KMS-11 (cell line): ENCODE data around the gene AICDA.
"Not testable (repeated sequence)": the region's sequence is repeated elsewhere in the genome, so short reads cannot be mapped to it uniquely, and the experiment has no call there.

Experiments used
- H2AFZ ChIP-seq: fragments of 200-600 bp; sonication (generic); 2 replicates; pipeline ENCODE4 v1.6.1; 2016; ENCODE audit warnings: antibody characterized with exemption, mixed run types, low read depth
- H3K27ac ChIP-seq: fragments of 200-600 bp; sonication (generic); 2 replicates; pipeline ENCODE4 v1.6.1; 2016; ENCODE audit warnings: mild to moderate bottlenecking, mixed run types
- H3K27me3 ChIP-seq: fragments of 200-600 bp; sonication (generic); 2 replicates; pipeline ENCODE4 v1.6.1; 2017; ENCODE audit warnings: mild to moderate bottlenecking, low read depth, mixed run types, moderate library complexity; ENCODE audit not compliant: insufficient read depth
- H3K36me3 ChIP-seq: fragments of 200-600 bp; sonication (generic); 2 replicates; pipeline ENCODE4 v1.6.1; 2017; ENCODE audit warnings: mild to moderate bottlenecking, mixed run types; ENCODE audit not compliant: insufficient read depth
- H3K4me1 ChIP-seq: fragments of 200-600 bp; sonication (generic); 2 replicates; pipeline ENCODE4 v1.6.1; 2016; ENCODE audit warnings: mild to moderate bottlenecking, low read depth, mixed run types; ENCODE audit not compliant: poor library complexity, severe bottlenecking
- H3K4me2 ChIP-seq: fragments of 200-600 bp; sonication (generic); 2 replicates; pipeline ENCODE4 v1.7.0; 2016; ENCODE audit warnings: mild to moderate bottlenecking, mixed run types
- H3K4me3 ChIP-seq: fragments of 200-600 bp; sonication (generic); IDR thresholded peaks from 2 replicates; pipeline ENCODE4 v1.6.1; 2017; ENCODE audit warnings: low read depth, low read length, mixed read lengths; ENCODE audit not compliant: insufficient read depth
- H3K79me2 ChIP-seq: fragments of 200-600 bp; sonication (generic); 2 replicates; pipeline ENCODE4 v1.6.1; 2016; ENCODE audit warnings: low read depth, mixed run types; ENCODE audit not compliant: insufficient read depth
- H3K9ac ChIP-seq: fragments of 200-600 bp; sonication (generic); 2 replicates; pipeline ENCODE4 v1.6.1; 2016; ENCODE audit warnings: mild to moderate bottlenecking, mixed run types
- H4K20me1 ChIP-seq: fragments of 200-600 bp; sonication (generic); 2 replicates; pipeline ENCODE4 v1.6.1; 2016; ENCODE audit warnings: mild to moderate bottlenecking, mixed run types; ENCODE audit not compliant: insufficient read depth
- TF ChIP-seq, protein P1 (sequence below): fragments of 200-600 bp; sonication (generic); conservative IDR thresholded peaks from 2 replicates; pipeline ENCODE4 v1.6.1; 2017; ENCODE audit warnings: low read depth, mild to moderate bottlenecking, antibody characterized with exemption, low read length, moderate library complexity, mixed read lengths

The AICDA gene

DNA sequence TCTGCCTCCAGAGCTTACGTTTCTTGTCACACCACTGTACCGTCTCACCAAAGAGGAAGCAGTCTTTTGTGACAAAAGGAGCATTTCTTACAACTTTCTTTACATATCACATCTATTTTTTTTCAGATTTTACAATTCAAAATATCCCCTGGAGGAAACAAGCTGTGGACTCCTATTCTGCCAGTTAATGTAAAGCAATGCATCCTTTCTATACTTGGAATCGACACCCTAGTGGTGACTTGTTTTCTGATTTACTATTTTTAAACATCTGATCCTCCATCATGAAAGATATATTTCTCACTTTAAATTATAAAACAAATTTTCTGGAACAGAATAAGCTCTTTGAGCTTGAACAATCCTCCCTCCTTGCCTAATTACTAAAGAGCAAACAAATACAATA lies 34.8 kb downstream of the AICDA start:
- H3K36me3 ChIP-seq: no peaks in the 10 kb centered on the region
- TF ChIP-seq, protein P1, sequence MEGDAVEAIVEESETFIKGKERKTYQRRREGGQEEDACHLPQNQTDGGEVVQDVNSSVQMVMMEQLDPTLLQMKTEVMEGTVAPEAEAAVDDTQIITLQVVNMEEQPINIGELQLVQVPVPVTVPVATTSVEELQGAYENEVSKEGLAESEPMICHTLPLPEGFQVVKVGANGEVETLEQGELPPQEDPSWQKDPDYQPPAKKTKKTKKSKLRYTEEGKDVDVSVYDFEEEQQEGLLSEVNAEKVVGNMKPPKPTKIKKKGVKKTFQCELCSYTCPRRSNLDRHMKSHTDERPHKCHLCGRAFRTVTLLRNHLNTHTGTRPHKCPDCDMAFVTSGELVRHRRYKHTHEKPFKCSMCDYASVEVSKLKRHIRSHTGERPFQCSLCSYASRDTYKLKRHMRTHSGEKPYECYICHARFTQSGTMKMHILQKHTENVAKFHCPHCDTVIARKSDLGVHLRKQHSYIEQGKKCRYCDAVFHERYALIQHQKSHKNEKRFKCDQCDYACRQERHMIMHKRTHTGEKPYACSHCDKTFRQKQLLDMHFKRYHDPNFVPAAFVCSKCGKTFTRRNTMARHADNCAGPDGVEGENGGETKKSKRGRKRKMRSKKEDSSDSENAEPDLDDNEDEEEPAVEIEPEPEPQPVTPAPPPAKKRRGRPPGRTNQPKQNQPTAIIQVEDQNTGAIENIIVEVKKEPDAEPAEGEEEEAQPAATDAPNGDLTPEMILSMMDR: no peak
- H3K27ac ChIP-seq: no peak overlapping the region
- H3K9ac ChIP-seq: no peak overlapping the region
- no peaks in the 10 kb centered on the region for H4K20me1 ChIP-seq
- H3K4me2 ChIP-seq: no peak overlapping the region
- H3K4me1 ChIP-seq: no peaks in the 10 kb centered on the region
- no peak overlapping the region for H3K4me3 ChIP-seq
- no peaks in the 10 kb centered on the region for H3K27me3 ChIP-seq
- H2AFZ ChIP-seq: no peak overlapping the region
- H3K79me2 ChIP-seq: no peaks in the 10 kb centered on the region

DNA sequence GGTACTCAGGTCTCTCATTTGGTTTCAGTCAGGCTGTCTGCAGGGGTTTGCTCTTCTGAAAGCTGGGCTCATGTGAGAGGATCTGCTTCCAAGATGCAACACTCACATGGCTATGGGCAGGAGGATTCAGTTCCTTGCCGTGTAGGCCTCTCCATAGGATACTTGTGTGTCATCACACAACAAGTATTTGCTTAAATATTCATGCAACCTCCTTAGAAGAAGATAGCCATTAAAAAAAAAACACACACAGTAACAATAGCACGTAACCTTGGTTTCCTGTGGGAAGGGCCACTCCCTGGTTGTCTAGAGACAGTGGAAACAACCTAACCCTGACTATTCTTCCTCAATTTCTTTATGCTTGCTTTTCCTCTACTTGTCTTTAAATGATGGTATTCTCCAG lies 40.2 kb downstream of the AICDA start:
- H3K4me3 ChIP-seq: no peak overlapping the region
- no peaks in the 10 kb centered on the region for H3K36me3 ChIP-seq
- H3K27ac ChIP-seq: no peak overlapping the region
- TF ChIP-seq, protein P1: no peak
- H3K4me1 ChIP-seq: no peaks in the 10 kb centered on the region
- H3K4me2 ChIP-seq: no peak overlapping the region
- no peak overlapping the region for H2AFZ ChIP-seq
- H3K9ac ChIP-seq: no peak overlapping the region
- no peaks in the 10 kb centered on the region for H3K27me3 ChIP-seq
- no peaks in the 10 kb centered on the region for H3K79me2 ChIP-seq
- H4K20me1 ChIP-seq: no peaks in the 10 kb centered on the region

DNA sequence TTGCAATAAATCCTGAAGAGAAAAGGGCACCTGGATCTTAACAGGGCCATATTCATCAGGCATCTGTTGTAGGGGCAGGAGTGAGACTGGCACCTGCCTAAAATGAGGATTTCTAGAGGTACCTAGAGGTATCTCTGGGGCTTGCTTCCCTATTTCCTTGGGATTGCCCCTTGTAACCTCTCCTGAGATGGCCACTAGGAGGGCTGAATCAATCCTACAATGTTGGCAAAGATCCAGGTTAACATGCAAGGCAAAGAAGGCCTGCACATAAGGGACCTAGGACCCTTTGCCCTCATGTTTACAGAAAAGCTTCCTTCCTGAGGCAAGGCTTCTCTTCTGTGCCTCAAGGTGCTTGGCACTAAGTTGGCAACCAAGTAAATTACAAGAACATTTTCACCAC lies 46.1 kb downstream of the AICDA start:
- no peak overlapping the region for H3K9ac ChIP-seq
- TF ChIP-seq, protein P1: no peak
- no peaks in the 10 kb centered on the region for H3K27me3 ChIP-seq
- no peak overlapping the region for H3K4me2 ChIP-seq
- no peak overlapping the region for H2AFZ ChIP-seq
- no peak overlapping the region for H3K4me3 ChIP-seq
- no peaks in the 10 kb centered on the region for H4K20me1 ChIP-seq
- H3K36me3 ChIP-seq: no peaks in the 10 kb centered on the region
- H3K27ac ChIP-seq: no peak overlapping the region
- H3K4me1 ChIP-seq: no peaks in the 10 kb centered on the region
- no peaks in the 10 kb centered on the region for H3K79me2 ChIP-seq

DNA sequence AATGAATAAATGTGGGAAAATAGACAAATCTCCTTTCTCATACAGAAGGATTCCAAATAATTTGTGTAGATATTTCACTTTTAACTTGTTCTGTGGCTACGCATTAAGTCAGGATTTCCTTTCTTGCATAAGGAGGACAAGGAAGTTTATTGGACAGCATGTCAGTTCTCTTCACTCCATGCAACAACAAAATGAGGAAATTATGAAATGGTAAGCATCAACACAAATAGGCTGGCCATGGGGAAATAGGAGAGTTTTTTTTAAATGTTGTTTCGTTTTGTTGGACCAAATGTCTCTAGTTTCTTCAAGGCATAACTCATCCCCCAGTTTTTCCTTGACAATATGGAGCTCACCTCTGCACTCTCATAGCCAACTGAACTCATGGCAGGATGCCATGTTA lies 46.6 kb downstream of the AICDA start:
- not testable (repeated sequence) for H3K4me1 ChIP-seq, H3K79me2 ChIP-seq, H3K36me3 ChIP-seq, H3K27me3 ChIP-seq, H4K20me1 ChIP-seq, H3K4me2 ChIP-seq, H2AFZ ChIP-seq, H3K9ac ChIP-seq, H3K27ac ChIP-seq, H3K4me3 ChIP-seq

DNA sequence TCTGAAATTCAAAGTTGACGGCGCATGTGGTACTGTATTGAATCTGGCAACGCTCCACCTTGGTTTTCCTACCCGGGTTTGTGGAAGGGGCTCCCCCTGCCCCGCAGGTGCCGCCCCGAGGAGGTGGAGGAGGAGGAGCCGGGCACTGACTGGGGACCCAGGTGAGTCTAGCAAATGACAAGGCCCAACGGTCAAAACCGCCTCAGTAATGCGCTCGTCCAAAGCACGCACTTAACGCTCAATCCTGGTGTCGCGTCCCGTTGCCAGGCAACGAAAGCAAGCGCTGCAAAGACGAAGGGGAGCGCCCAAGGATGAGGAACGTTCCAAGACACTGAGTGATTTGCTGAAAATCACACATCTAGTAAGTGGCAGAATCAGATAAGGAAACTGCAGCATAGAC lies 48.0 kb downstream of the AICDA start:
- H4K20me1 ChIP-seq: no peaks in the 10 kb centered on the region
- no peak overlapping the region for H3K4me2 ChIP-seq
- no peaks in the 10 kb centered on the region for H3K36me3 ChIP-seq
- no peak overlapping the region for H3K4me3 ChIP-seq
- no peaks in the 10 kb centered on the region for H3K27me3 ChIP-seq
- H3K79me2 ChIP-seq: no peaks in the 10 kb centered on the region
- no peaks in the 10 kb centered on the region for H3K4me1 ChIP-seq
- H3K27ac ChIP-seq: no peak overlapping the region
- H2AFZ ChIP-seq: no peak overlapping the region
- no peak overlapping the region for H3K9ac ChIP-seq
- TF ChIP-seq, protein P1: no peak
